Mesothelial cell of epicardium (in vitro differentiated cells): ENCODE measurements around the gene TRMT112. TPM values are rescaled to one million over a fixed set of nuclear protein-coding genes. Genes with fewer than 3 reads are reported as not detected.

Source experiments
- DNase-seq, 2 experiments: peaks; one replicate each; pipeline ENCODE4 v3.0.0; 2021; ENCODE audit warnings: low spot score in 2 of 2; ENCODE audit not compliant: unreplicated experiment in 2 of 2
- H3K27ac Mint-ChIP-seq: 2 replicates; pipeline ENCODE4 v1.8.0; 2021; ENCODE audit warnings: mixed read lengths
- H3K27me3 Mint-ChIP-seq: 2 replicates; pipeline ENCODE4 v1.8.0; 2021; ENCODE audit warnings: low read depth, mixed read lengths
- H3K36me3 Mint-ChIP-seq: 2 replicates; pipeline ENCODE4 v1.8.0; 2021; ENCODE audit warnings: mixed read lengths
- H3K4me1 Mint-ChIP-seq: 2 replicates; pipeline ENCODE4 v1.8.0; 2021; ENCODE audit warnings: mixed read lengths
- H3K4me3 Mint-ChIP-seq: 2 replicates; pipeline ENCODE4 v1.8.0; 2021; ENCODE audit warnings: mild to moderate bottlenecking, moderate library complexity, mixed read lengths
- H3K9me3 Mint-ChIP-seq: 2 replicates; pipeline ENCODE4 v1.8.0; 2021; ENCODE audit warnings: mixed read lengths
- total RNA-seq: library from RNA; stranded (reverse); gene quantifications from 3 replicates; pipeline ENCODE4 v1.2.1, GENCODE V29; 2021
- TF ChIP-seq, protein P1 (sequence below): fragments of 200-600 bp; sonication (generic); IDR thresholded peaks from one replicate; pipeline ENCODE4 v1.5.0; 2021; ENCODE audit warnings: antibody characterized with exemption; ENCODE audit not compliant: unreplicated experiment

Gene TRMT112
- total RNA-seq, 1 donor from 2014 or later, result 184 TPM

DNA sequence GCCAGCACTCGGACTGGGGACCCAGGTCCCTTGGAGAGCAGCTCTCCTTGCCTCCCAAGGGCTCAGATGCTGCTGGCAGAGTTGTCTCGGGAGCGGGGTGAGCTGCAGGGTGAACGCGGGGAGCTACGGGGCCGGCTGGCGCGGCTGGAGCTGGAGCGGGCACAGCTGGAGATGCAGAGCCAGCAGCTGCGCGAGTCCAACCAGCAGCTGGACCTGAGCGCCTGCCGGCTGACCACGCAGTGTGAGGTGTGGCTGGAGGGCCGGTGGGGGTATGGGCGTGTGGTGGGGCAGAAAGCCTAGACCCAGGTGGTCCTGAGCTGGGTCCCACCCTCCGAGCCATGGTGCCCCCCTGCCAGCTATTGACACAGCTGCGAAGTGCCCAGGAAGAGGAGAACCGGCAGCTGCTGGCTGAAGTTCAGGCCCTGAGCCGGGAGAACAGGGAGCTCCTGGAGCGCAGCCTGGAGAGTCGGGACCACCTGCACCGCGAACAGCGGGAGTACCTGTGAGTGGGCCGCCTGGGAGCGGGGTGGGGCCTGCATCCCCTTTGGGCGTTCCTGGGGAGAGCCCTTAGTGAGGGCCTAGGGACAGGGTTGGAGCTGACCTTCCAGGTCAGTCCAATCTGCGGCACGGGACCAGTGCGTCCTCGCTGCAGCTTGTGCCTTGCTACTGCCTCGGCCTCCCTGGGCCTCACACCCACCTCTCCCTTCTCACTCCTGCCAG is 35.8 kb upstream of the TRMT112 start:
- Mint-ChIP-seq H3K36me3 (no peaks in the 10 kb centered on the region), H3K4me1 (peaks cover 13% of the 10 kb centered on the region), H3K27me3 (no peaks in the 10 kb centered on the region), H3K9me3 (no peaks in the 10 kb centered on the region), H3K4me3 (no peak overlapping the region), H3K27ac (no peak overlapping the region)
- TF ChIP-seq, protein P1, sequence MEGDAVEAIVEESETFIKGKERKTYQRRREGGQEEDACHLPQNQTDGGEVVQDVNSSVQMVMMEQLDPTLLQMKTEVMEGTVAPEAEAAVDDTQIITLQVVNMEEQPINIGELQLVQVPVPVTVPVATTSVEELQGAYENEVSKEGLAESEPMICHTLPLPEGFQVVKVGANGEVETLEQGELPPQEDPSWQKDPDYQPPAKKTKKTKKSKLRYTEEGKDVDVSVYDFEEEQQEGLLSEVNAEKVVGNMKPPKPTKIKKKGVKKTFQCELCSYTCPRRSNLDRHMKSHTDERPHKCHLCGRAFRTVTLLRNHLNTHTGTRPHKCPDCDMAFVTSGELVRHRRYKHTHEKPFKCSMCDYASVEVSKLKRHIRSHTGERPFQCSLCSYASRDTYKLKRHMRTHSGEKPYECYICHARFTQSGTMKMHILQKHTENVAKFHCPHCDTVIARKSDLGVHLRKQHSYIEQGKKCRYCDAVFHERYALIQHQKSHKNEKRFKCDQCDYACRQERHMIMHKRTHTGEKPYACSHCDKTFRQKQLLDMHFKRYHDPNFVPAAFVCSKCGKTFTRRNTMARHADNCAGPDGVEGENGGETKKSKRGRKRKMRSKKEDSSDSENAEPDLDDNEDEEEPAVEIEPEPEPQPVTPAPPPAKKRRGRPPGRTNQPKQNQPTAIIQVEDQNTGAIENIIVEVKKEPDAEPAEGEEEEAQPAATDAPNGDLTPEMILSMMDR, result no peak
- DNase-seq, result no peak

DNA sequence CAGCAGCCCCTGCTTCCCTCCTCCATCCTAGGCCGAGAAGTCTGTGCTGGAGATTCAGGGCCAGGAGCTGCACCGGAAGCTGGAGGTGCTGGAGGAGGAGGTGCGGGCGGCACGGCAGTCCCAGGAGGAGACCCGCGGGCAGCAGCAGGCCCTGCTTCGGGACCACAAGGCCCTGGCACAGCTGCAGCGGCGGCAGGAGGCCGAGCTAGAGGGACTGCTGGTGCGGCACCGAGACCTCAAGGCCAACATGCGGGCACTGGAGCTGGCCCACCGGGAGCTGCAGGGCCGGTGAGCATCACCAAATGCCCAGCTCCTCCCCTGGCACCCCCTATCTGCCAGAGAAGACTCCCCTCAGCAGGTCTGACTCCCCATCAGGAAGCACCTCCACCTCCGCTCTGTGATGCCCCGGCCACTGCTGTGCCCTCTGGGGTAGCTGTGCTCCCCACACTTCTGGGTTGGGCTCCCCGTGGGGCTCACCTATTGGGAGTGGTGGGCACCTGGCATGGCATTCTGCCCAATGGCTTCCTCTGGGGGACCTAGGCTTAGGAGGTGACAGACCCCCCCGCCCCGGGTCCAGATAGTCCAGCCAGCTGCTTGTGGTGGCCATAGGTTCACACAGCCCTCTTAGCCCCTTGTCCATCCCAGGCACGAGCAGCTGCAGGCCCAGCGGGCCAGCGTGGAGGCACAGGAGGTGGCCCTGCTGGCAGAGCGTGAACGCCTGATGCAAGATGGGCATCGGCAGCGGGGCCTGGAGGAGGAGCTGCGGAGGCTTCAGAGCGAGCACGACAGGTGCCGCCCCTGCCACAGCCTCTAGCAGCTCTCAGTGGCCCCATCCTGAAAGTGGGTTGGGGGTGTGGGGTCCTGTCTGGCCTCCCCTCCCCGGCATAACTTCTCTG is 35.0 kb upstream of the TRMT112 start:
- no peaks in the 10 kb centered on the region for H3K36me3 Mint-ChIP-seq
- TF ChIP-seq, protein P1, result no peak
- H3K9me3 Mint-ChIP-seq, result no peaks in the 10 kb centered on the region
- DNase-seq, result no peak
- H3K27ac Mint-ChIP-seq, result no peak overlapping the region
- H3K27me3 Mint-ChIP-seq, result no peaks in the 10 kb centered on the region
- H3K4me1 Mint-ChIP-seq, result peaks cover 7% of the 10 kb centered on the region
- H3K4me3 Mint-ChIP-seq, result no peak overlapping the region

DNA sequence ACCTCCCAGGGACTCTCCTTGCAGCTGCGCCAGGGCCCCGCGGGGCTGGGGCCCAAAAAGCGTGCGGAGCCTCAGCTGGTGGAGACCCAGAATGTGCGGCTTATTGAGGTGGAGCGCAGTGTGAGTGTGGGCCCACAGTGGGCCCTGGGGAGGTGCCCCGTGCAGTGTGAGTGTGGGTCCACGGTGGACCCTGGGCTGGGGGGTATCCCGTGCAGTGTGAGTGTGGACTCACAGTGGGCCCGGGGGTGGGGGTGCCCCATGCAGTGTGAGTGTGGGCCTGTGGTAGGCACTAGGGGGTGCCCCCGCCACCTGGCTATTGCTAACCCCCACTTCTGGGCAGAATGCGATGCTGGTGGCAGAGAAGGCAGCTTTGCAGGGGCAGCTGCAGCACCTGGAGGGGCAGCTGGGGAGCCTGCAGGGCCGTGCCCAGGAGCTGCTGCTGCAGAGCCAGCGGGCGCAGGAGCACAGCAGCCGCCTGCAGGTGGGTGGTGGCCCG is 33.8 kb upstream of the TRMT112 start:
- Mint-ChIP-seq H3K36me3 (no peaks in the 10 kb centered on the region), H3K9me3 (no peaks in the 10 kb centered on the region), H3K4me3 (no peak overlapping the region), H3K27me3 (no peaks in the 10 kb centered on the region), H3K27ac (no peak overlapping the region), H3K4me1 (peaks cover 2% of the 10 kb centered on the region)
- TF ChIP-seq, protein P1, result no peak
- no peak for DNase-seq

DNA sequence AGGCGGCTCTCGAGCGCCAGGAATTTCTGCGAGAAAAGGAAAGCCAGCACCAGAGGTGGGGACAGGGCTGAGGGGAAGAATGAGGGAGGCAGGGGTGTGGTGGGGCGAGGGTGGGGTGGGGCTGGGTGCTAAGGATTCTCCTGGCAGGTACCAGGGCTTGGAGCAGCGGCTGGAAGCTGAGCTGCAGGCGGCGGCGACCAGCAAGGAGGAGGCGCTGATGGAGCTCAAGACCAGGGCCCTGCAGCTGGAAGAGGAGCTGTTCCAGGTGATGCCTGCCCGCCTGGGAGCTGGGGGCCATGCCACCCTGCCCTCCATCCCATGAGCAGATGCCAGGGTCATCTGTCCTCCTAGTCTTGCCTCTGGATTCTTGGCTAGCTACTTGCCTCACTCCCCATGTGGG is 32.0 kb upstream of the TRMT112 start:
- Mint-ChIP-seq H3K9me3 (no peaks in the 10 kb centered on the region), H3K27ac (no peak overlapping the region), H3K36me3 (no peaks in the 10 kb centered on the region), H3K4me1 (no peaks in the 10 kb centered on the region), H3K27me3 (no peaks in the 10 kb centered on the region), H3K4me3 (no peak overlapping the region)
- no peak for DNase-seq
- TF ChIP-seq, protein P1, result no peak

DNA sequence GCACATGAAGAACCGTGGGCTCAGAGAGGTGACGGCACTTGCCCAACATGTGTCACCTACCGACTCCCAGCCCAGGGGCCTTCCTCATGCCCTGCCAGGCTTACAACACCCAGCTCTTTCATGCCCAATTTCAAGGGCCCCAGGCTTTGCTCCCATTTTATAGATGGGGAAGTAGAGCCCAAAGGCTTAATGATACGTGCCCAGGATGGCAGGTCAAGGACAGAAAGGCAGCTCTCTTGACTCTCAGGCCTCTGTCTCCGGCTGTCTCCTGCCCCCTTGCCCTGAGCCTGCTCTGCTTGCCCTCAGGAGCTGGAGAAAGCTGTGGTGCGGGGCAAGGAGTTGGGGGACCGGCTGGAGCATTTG is 31.6 kb upstream of the TRMT112 start:
- no peaks in the 10 kb centered on the region for H3K36me3 Mint-ChIP-seq
- no peak overlapping the region for H3K27ac Mint-ChIP-seq
- no peaks in the 10 kb centered on the region for H3K9me3 Mint-ChIP-seq
- H3K27me3 Mint-ChIP-seq, result no peaks in the 10 kb centered on the region
- DNase-seq, result no peak
- TF ChIP-seq, protein P1, result no peak
- H3K4me3 Mint-ChIP-seq, result no peak overlapping the region
- no peaks in the 10 kb centered on the region for H3K4me1 Mint-ChIP-seq
